MCF 10A (cell line): ENCODE data around the gene RAPGEF6. TPM values are rescaled to one million over a fixed set of nuclear protein-coding genes. Genes with fewer than 3 reads are reported as not detected.

Source experiments
- BruUV-seq: library from RNA; stranded (reverse); fragments of 400-500 nt; replicated peaks from 2 replicates; lab custom pipeline; 2021; lab: Mats Ljungman, UMichigan
- CTCF ChIA-PET: fragments of 300-600 bp; sonication (Branson Sonifier 250); formaldehyde crosslinking; extraction: SDS; loops from one replicate; lab custom pipeline; 2021; ENCODE audit warnings: antibody characterized with exemption, inconsistent platforms; lab: Yijun Ruan, JAX
- POLR2A ChIA-PET: fragments of 300-600, 350-650 bp; sonication (Branson Sonifier 250); formaldehyde crosslinking; extraction: SDS; loops from one replicate; lab custom pipeline; 2020; ENCODE audit warnings: antibody characterized with exemption, inconsistent platforms; lab: Yijun Ruan, JAX
- DNase-seq: peaks from one replicate; pipeline ENCODE4 v3.0.0-alpha.2; 2018; ENCODE audit not compliant: unreplicated experiment
- H3K27ac Mint-ChIP-seq: one replicate; pipeline ENCODE4 v1.8.0; 2022; ENCODE audit warnings: mild to moderate bottlenecking, low read depth, mixed read lengths; ENCODE audit not compliant: unreplicated experiment
- H3K27me3 Mint-ChIP-seq: one replicate; pipeline ENCODE4 v1.8.0; 2022; ENCODE audit warnings: mixed read lengths; ENCODE audit not compliant: insufficient read depth, unreplicated experiment
- H3K36me3 Mint-ChIP-seq: one replicate; pipeline ENCODE4 v1.8.0; 2022; ENCODE audit warnings: mild to moderate bottlenecking, moderate library complexity, mixed read lengths; ENCODE audit not compliant: insufficient read depth, unreplicated experiment
- H3K4me1 Mint-ChIP-seq: one replicate; pipeline ENCODE4 v1.8.0; 2022; ENCODE audit warnings: mixed read lengths; ENCODE audit not compliant: insufficient read depth, unreplicated experiment
- H3K4me3 Mint-ChIP-seq: one replicate; pipeline ENCODE4 v1.8.0; 2022; ENCODE audit warnings: mild to moderate bottlenecking, moderate library complexity, mixed read lengths; ENCODE audit not compliant: unreplicated experiment
- H3K9me3 Mint-ChIP-seq: one replicate; pipeline ENCODE4 v1.8.0; 2022; ENCODE audit warnings: mixed read lengths; ENCODE audit not compliant: unreplicated experiment
- intact Hi-C: fragments of 100-400 bp; cut with micrococcal nuclease; formaldehyde crosslinking; loops from 2 replicates; pipeline ENCODE4 v1.14.1; 2022
- total RNA-seq: library from RNA; stranded (reverse); gene quantifications from 2 replicates; pipeline ENCODE4 v1.2.3, GENCODE V29; 2022
- TF ChIP-seq, protein P1 (sequence below): fragments of 200-600 bp; IDR thresholded peaks from one replicate; pipeline ENCODE4 v1.8.0; 2022; ENCODE audit warnings: antibody characterized with exemption, mild to moderate bottlenecking; ENCODE audit not compliant: unreplicated experiment

The RAPGEF6 gene
- total RNA-seq, 1 experiment from 2014 or later: 20.5 TPM

DNA sequence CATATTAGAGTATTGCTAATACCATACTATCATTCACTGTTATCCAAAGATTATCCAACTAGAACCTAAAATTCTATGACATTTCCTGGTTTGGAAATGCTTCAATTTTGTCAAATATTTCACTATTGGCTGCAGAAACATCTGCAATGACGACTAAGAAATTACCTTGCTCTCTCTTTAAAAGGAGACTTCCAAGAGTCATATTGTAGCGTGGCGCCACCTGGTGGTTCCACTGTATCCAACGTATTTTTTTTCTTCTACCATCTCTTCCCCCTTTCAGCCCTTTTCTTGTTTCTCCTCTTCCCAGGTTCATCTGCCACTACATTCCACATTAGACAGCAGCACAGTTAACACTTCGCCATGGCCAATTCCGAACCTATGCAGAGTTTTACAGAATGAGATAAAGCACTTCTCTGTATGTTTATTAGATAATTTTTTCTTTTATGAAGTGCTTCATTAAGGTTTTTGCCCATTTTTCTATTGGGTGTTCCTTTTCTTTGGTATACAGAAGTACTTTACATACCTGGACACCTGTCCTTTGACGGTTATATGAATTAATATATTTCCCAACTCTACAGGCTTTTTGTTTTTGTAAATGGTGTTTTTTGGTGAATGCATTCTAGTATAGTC is 217.7 kb downstream of the RAPGEF6 start:
- H3K4me1 Mint-ChIP-seq: peaks cover 5% of the 10 kb centered on the region

DNA sequence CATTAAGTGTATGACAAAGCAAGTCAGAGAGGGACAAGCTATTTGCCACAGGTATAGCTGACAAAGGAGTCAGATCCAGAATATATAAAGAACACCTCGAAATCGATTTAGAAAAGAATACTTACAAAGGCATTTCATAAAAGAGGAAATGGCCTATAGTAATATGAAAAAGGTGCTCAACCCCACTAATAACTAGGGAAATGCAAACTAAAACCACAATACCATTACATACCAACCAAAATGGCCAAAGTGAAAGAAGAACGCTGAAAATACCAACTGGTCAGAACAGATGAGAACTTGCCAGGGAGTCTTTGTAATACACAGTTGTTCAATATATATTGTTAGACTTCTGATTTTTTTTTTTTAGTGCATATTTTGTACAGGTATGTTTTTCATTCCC is 218.3 kb downstream of the RAPGEF6 start:
- no peak for DNase-seq
- POLR2A ChIA-PET: interaction anchor here (0.6 to 2.3 kb wide), 7 partner anchors 8 to 1748 kb away, joined by 3 to 11 read pairs (median 3); partner anchors contain the start of gene CDC42SE2
- Mint-ChIP-seq H3K36me3 (peaks cover 28% of the 10 kb centered on the region), H3K9me3 (no peaks in the 10 kb centered on the region), H3K27ac (no peak overlapping the region), H3K4me1 (peaks cover 5% of the 10 kb centered on the region), H3K4me3 (no peak overlapping the region), H3K27me3 (no peaks in the 10 kb centered on the region)
- no TSS peak for BruUV-seq
- TF ChIP-seq, protein P1, sequence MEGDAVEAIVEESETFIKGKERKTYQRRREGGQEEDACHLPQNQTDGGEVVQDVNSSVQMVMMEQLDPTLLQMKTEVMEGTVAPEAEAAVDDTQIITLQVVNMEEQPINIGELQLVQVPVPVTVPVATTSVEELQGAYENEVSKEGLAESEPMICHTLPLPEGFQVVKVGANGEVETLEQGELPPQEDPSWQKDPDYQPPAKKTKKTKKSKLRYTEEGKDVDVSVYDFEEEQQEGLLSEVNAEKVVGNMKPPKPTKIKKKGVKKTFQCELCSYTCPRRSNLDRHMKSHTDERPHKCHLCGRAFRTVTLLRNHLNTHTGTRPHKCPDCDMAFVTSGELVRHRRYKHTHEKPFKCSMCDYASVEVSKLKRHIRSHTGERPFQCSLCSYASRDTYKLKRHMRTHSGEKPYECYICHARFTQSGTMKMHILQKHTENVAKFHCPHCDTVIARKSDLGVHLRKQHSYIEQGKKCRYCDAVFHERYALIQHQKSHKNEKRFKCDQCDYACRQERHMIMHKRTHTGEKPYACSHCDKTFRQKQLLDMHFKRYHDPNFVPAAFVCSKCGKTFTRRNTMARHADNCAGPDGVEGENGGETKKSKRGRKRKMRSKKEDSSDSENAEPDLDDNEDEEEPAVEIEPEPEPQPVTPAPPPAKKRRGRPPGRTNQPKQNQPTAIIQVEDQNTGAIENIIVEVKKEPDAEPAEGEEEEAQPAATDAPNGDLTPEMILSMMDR: no peak
- intact Hi-C loops: loop anchor here (1.0 to 2.0 kb wide), 8 partner anchors 151 to 1646 kb away; no protein-coding TSS in a partner anchor
- CTCF ChIA-PET: interaction anchor here (0.6 to 2.2 kb wide), 15 partner anchors 9 to 1307 kb away, joined by 3 to 11 read pairs (median 3); no protein-coding TSS in a partner anchor

More for the DNA sequence above, 217.7 kb downstream of the RAPGEF6 start:
- TF ChIP-seq, protein P1: peak; percentile 89
- intact Hi-C loops: loop anchor here (1.0 to 2.0 kb wide), 8 partner anchors 152 to 1647 kb away; no protein-coding TSS in a partner anchor
- Mint-ChIP-seq H3K27ac (no peak overlapping the region), H3K36me3 (peaks cover 25% of the 10 kb centered on the region), H3K9me3 (no peaks in the 10 kb centered on the region), H3K27me3 (no peaks in the 10 kb centered on the region), H3K4me3 (no peak overlapping the region)
- BruUV-seq: no TSS peak
- peak; percentile 85 for DNase-seq
- CTCF ChIA-PET: interaction anchor here (0.7 to 1.5 kb wide), 7 partner anchors 9 to 611 kb away, joined by 3 to 5 read pairs (median 3); no protein-coding TSS in a partner anchor
- POLR2A ChIA-PET: interaction anchor here (0.9 kb wide), 1 partner anchor 10 kb away, joined by 3 read pairs; no protein-coding TSS in a partner anchor

DNA sequence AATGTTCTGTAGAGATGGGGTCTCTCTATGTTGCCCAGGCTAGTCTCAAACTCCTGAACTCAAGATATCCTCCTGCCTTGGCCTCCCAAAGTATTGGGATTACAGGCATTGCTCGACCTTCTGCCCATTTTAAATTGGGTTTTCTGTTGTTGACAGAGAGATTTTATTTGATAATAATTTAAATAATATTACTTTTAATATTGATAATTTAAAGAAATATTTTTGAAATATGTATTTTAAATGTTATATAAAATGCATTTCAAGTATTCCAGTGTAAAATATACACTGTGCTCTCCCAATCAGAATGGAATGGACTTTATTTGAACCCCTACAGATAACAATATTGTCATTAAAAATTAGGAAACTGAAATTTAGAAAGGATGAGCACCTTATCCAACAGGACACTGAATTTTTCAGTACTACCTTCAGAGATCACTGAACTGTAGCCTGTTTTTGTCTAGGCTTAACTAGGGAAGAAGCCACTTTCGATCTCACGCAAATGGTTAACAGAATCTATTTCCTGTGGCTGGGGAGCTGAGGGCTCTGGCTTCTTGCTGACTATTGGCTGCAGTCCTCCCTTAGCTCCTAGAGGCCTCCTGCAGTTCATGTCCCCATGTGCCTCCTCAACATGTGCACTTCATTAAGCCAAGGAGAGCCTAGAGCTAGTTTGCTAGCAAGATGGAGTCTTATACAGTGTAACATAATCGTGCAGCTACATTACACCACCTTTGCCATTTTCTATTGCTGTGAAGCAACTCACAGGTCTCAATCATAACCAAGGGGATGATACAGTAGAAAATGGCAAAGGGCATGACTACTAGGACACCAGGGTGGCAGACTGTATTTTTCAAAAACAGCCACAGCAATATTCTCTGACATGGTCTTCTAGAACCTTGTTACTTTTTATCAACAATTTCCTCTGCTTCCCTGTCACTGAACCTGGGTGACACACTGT is 221.1 kb downstream of the RAPGEF6 start:
- Mint-ChIP-seq H3K4me3 (no peak overlapping the region), H3K36me3 (peaks cover 38% of the 10 kb centered on the region), H3K4me1 (peaks cover 5% of the 10 kb centered on the region), H3K27me3 (no peaks in the 10 kb centered on the region), H3K9me3 (peaks cover 7% of the 10 kb centered on the region), H3K27ac (peak overlapping the region; percentile 43)
- TF ChIP-seq, protein P1: no peak
- intact Hi-C loops: no loop called here
- POLR2A ChIA-PET: interaction anchor here (1.0 to 1.2 kb wide), 4 partner anchors 18 to 242 kb away, joined by 3 to 4 read pairs (median 3); no protein-coding TSS in a partner anchor
- no peak for DNase-seq
- no TSS peak for BruUV-seq
- CTCF ChIA-PET: interaction anchor here (0.7 to 0.9 kb wide), 4 partner anchors 8 to 165 kb away, joined by 3 to 4 read pairs (median 3); no protein-coding TSS in a partner anchor
